ENCODE measurements around the gene LLGL1.

LLGL1 gene

DNA sequence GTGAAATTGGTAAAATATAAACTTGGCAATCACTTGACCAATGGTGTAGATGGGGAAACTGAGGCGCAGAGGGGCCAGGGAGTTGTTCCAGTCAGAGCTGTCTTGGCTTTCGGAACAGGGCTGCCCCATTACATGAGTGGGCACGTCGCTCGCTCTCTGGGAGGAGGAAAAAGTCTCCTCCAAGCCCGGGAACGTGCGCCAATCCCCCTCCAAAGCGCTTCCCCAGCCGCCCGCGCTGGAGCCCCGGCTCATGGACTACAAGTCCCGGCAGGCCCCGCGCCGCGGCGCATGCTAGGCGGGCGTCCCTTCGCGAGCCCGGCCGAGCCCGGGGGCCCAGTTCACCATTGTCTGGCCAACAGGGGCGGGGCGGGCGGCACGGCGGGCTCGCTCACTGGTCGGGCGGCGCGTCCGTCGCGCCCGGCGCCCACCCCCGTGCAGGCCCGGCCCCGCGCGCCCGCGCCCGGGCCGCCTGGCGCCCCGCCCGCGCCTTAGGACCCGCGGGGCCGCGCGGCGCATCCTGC lies at the start of gene LLGL1:
Gene LLGL1, plus strand, starts transcription at position 515 of the 521 bp plus-strand sequence. CDS start 48 bp downstream, outside the sequence.
- peak; percentile 96 for DNase-seq

DNA sequence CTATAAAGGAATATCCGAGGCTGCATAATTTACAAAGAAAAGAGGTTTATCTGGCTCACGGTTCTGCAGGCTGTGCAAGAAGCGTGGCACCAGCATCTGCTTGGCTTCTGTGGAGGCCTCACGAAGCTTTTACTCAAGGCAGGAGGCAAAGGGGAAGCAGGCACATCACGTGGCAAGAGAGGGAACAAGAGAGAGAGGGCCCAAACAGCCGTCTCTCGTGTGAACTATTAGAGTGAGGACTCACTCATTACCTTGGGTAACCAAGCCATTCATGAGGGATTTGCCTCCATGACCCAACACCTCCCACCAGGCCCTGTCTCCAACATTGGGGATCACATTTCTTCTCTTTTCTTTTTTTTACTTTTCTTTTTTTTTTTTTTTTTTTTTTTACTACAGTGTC lies 49.3 kb upstream of the LLGL1 start:
- DNase-seq, result no peak

DNA sequence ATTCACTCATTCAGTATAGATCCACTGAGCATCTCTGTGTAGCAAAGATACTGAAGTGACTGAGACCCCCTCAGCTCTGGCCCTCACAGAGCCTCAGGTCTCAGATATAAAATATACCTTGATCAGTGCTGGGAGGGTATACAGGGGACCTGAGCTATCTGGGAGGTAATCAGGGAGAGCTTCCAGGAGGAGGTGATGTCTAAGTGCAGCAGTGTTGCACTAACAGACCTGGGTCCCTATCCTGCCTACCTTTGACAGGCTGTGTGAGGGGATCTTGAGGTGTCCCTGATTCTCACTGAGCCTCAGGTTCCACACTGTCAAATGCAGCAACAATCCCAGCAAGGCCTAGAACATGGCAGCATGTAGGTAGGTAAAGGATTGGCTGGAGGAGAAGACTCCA lies 48.3 kb upstream of the LLGL1 start:
- DNase-seq, result no peak

- no peak for DNase-seq
Observed at GRCh38 chr17:18177722-18178121, 47.7 kb upstream of the LLGL1 start.

DNA sequence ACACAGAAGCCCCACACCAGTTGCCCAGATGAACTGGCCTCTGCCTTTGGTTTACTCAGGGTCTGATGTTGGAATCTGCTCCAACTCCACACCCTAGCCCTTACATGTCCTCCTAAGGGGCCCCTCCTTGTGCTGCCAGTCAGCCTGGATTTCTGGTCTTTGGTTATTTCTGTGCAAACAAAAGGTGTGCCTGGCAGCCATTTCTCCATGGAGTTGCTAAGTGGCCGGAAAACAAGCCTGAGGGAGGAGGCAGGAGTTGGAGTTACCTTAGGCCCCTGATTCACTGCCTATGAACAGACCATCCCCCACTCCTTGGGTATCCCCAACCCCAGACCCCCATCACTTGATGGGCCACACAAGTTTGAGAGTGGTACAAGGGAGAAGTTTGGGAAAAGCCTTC lies 46.2 kb upstream of the LLGL1 start:
- no peak for DNase-seq

DNA sequence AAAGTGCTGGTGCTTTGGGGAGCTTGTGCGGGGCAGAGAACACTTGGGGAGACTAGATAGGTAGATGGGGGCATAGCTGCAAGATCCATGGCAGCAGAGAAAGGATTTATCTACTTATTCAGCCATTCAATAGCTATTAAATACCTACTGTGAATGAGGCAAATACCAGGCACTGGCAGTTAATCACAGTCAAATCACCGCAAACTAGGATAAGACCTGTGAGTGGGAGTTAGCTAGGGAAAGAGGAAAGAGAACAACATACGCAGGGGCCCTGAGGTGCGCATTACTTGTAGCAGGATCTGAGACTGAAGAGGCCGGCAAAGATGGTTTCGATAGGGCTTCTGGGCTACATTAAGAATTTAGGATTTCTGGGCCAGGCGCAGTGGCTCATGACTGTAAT lies 45.6 kb upstream of the LLGL1 start:
- DNase-seq, result no peak

GRCh38 chr17:18181358-18181757 lies 44.1 kb upstream of the LLGL1 start:
- DNase-seq, result peak; percentile 44

DNA sequence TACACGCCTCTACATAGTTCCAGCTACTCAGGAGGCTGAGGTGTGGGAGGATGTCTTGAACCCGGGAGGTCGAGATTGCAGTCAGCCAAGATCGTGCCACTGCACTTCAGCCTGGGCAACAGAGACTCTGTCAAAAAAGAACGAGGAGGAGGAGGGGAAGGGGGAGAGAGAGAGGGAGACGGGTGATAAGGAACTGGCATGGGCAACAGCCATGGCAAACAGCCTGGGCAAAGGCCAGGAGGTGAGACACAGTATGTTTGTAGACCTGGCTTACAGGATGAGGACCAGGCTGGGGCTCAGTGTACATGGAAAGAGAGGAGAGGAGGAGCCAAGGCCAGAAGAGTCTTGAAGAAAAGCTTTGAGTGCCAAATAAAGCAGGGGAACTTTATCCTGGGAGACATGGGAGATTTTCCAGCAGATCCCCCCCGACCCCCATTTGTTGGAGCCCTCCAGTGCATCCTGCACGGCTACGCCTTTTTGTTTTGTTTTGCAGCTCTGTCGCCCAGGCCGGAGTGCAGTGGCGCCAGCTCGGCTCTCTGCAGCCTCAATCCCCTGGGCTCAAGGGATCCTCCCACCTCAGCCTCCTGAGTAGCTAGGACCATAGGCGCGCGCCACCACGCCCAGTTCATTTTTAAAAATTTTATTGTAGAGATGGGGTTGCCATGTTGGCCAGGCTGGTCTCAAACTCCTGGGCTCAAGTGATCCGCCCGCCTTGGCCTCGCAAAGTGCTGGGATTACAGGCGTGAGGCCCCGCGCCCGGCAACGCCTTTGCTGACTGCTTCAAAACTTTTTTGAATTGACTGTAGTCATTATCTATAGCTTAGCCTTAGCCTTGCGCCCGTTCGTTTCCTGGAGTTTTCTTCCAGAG lies 43.1 kb upstream of the LLGL1 start:
- no peak for DNase-seq

DNA sequence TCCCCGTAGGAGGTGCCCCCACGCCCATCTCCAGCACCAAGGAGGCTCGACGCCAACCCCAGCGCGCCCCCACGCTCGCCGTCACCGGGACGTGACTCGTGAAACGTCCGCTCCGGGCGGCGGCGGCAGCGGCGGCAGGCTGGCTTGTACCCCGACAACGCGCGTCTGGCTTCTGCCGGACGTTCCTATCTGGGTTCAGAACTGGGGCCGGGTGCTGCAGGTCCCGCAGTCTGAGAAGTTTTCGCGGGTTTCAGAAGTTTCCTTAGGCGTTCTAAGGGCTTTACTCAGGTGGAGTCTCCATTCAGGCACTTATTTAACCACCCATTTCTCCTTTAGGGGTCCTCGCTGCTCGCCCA lies 42.5 kb upstream of the LLGL1 start:
- DNase-seq, result peak; percentile 87

GRCh38 chr17:18183334-18184142 lies 41.9 kb upstream of the LLGL1 start, which contains the start of gene ALKBH5:
TSS of gene ALKBH5 (plus strand) at chr17:18183828. CDS start at chr17:18184244, 416 bp downstream.
- peak; percentile 96 for DNase-seq

DNA sequence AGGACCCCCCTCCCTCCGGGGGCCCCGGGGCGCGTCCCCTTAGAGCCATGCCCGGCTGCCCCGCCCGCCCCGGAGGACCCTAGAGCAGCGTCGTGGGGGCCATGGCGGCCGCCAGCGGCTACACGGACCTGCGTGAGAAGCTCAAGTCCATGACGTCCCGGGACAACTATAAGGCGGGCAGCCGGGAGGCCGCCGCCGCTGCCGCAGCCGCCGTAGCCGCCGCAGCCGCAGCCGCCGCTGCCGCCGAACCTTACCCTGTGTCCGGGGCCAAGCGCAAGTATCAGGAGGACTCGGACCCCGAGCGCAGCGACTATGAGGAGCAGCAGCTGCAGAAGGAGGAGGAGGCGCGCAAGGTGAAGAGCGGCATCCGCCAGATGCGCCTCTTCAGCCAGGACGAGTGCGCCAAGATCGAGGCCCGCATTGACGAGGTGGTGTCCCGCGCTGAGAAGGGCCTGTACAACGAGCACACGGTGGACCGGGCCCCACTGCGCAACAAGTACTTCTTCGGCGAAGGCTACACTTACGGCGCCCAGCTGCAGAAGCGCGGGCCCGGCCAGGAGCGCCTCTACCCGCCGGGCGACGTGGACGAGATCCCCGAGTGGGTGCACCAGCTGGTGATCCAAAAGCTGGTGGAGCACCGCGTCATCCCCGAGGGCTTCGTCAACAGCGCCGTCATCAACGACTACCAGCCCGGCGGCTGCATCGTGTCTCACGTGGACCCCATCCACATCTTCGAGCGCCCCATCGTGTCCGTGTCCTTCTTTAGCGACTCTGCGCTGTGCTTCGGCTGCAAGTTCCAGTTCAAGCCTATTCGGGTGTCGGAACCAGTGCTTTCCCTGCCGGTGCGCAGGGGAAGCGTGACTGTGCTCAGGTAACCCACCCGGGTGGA lies 41.0 kb upstream of the LLGL1 start:
- peak; percentile 75 for DNase-seq

DNA sequence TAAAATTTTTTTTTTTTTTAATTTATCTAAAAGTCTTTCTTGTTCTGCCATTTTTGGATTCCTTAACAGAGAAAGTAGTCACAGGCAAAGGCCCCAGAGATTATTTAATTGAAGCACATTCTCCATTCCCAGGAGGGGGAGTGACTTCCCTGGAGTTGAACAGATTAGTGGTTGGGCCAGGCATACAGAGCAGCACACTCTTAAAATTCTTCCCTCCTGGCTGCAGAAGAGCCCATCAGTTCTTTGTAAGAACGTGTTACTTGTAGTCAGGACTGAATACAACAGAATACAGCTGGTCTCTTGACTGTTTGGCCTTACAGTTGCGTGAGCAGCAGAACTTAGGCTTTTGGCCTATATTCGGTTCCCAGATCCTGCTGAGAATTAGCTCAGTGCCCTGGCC lies 40.0 kb upstream of the LLGL1 start:
- DNase-seq, result no peak

DNA sequence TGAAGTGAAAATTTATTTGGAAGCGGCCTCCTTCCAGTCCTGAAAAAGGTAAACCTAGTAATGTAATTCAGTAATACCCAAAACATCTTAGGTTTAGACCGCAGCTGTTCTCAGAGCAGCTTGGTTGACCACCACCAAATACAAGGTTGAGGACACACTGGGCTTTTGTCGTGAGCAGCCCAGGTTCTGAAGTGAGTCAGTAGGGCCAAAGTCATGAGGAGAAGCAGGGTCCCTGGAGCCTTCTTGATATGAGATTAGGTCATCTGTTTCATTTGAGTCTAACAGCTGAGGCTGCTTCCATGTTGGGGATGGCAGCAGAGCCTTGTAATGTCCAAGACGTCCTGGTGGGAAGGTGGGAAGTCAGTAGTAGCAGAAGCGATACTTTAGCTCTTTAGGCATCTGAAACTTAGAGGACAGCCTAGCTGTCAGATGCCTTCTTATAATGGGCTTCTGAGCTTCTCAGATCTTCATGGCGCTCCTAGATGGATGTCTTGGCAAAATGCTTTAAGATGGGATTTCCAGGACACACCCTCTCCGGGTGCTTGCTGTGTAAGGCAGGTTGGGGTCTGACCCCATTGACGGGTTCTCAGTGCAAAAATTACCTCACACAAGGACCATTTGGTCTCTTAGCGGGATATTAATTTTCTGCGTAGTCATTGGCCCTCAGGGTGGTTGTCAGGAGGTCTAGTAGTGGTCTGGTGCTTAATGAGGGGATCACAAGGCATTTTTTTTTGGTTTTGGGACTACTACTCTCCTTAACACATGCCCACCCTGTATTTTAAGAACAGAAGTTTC lies 39.4 kb upstream of the LLGL1 start:
- DNase-seq, result no peak

GRCh38 chr17:18186627-18186982 lies 38.8 kb upstream of the LLGL1 start:
- no peak for DNase-seq

- no peak for DNase-seq
Observed at GRCh38 chr17:18187226-18187625, 38.2 kb upstream of the LLGL1 start.

- no peak for DNase-seq
Observed at GRCh38 chr17:18187821-18188761, 37.3 kb upstream of the LLGL1 start.

DNA sequence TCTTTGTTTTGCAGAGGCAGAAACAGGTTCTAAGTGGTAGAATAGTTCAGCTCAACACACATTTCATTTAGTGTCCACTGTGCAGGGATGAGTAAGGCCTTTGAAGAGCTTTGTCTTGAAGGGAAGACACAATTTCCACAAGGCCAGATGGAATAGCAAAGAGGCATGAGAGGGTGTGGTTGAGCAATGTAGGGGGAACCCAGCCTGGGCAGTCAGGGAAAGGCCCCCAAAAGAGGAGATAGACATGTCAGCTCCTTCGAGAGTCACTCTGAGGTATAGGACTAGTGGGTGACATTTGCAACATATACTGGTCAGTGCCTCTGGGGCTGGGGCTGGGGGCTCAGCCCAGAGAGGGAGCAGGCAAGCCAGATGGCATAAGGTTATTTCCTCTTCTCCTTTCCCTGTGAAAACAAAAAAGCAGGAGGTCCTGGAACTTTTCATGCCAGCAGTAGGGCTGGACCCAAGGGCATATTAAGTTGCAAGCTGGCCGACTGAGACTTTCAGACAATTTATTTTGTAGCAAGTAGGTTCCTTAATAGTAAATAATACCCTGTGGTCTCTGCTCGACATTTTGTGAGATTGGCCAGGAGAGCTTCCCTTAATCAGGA lies 34.7 kb upstream of the LLGL1 start:
- DNase-seq, result no peak

- no peak for DNase-seq
Observed at GRCh38 chr17:18191236-18191667, 34.2 kb upstream of the LLGL1 start.

GRCh38 chr17:18191967-18192366 lies 33.5 kb upstream of the LLGL1 start:
- no peak for DNase-seq

DNA sequence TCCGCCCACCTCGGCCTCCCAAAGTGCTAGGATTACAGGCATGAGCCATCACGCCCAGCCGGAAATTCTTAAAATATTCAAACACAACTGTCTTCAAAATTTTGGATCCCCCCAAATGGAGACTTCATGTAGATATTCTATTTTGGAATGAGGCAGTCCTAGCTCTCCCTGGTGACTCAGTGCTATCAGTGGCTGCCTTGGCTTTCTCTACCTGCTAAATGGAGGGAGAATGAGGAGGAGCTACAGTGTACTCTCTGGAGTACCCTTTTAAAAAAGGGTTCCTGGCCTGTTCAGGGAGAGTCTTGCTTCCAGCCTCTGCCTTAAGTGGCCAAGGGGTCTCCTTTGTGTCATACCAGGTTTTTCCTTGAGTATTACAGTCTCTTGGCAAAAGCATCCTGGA lies 31.0 kb upstream of the LLGL1 start:
- DNase-seq, result no peak
